HG03280 (cell line): Measurements from ENCODE around the gene SRSF5.
"Not testable (repeated sequence)": the region's sequence is repeated elsewhere in the genome, so short reads cannot be mapped to it uniquely, and the experiment has no call there.

Source experiments
- ATAC-seq: cut with Tn5 transposase; IDR thresholded peaks from one replicate; pipeline ENCODE4 v1.9.1; 2021; ENCODE audit warnings: mild to moderate bottlenecking, moderate library complexity; ENCODE audit not compliant: unreplicated experiment

SRSF5 gene

DNA sequence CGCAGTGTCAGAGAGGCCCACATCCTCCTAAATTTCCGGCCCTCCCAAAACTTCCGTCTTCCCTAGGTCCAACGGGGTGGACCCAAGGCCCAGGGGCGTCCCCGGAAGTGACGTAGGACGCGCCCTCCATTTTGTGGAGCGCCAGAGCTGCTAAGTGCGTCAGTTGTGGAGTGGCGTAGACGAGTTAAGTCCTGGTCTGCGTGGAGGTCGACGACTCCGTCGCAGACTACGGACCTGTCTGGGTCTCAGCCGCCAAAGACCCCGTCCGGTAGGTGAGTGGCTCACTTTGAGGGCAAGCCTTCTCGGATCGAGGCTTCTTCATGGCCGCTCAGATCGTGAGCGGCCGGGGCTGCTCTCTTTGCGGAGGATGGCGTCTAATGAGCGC lies at the start of gene SRSF5:
TSS of gene SRSF5 (plus strand) at position 159 of the 385 bp plus-strand sequence. CDS start 1,015 bp downstream, outside the sequence.
- peak; percentile 73 for ATAC-seq

GRCh38 chr14:69718614-69719013 lies 48.3 kb upstream of the SRSF5 start:
- not testable (repeated sequence) for ATAC-seq

GRCh38 chr14:69719501-69719951 lies 47.4 kb upstream of the SRSF5 start:
- ATAC-seq: no peak

DNA sequence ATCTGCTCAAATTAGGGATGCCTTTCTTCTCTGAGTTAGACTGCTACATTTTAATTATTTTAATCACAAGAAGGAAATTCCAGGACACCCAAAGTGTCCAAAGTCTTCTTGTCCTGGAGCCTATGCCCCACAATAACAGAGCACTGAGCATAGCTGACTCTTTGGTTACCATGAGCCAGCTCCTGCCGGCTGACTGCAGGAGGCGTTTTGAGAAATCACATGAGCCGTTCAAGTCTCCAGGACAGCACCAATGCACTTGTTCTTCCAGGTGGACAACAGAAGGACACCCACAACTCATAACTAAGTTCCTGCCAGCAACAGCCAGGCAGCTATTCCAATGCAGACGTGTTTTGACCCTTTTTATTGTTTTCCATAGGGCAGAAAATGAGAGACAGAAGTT lies 46.0 kb upstream of the SRSF5 start:
- ATAC-seq: no peak

DNA sequence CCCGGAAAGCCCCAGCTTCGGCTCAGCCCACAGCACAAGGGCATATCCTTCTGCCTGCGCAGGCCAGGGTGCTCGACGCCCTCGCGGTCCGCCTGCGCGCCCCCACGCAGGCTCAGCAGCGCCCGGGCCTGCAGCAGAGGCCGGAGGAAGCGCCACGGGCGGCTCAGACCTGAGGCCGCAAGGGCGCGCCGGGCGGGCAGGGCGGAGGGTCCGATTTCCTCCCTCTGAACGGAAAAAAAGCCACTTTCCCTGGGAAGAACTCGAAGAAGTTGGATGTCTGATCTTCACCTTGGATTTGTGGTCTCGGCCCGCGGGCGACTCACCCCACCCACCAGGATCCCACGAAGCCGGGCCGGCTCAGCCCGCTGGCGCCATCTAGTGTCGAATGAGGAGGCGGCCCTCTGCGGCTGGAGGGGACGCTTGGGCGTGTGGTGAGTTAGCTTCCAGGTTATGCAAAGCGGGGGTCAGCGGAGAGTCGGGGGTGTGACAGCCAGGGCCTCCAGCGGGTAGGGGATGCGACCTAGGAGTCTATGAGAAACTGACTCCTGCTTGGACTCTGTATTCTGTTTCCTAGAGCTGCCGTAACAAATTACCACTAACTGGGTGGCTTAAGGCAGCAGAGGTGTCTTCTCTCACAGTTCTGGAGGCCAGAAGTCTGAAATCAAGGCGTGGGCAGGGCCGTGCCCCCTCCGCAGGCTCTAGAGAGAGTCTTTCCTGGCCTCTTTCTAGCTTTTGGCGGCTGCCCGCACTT lies 40.0 kb upstream of the SRSF5 start:
- ATAC-seq: peak; percentile 84

- ATAC-seq: no peak
Observed at GRCh38 chr14:69727860-69728259, 39.1 kb upstream of the SRSF5 start.

DNA sequence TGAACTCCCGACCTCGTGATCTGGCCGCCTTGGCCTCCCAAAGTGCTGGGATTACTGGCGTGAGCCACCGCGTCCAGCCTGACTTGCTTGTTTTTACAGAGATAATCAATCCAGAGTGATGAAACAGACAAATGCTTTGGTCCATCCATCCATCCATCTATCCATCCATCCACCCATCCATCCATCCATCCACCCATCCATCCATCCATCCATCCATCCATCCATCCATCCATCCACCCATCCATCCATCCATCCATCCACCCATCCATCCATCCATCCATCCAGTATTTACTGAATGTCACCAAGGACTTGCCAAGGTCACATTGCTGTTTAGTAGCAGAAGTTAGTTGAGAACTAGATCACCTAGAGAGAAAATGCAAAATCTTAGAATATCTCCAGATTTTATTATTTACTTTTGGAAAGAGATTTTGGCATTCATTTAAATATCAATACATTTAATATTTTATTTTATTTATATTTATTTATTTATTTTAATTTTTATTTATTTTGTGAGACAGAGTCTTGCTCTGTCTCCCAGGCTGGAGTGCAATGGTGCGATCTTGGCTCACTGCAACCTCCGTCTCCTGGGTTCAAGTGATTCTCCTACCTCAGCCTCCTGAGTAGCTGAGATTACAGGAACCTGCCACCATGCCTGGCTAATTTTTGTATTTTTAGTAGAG lies 34.9 kb upstream of the SRSF5 start:
- ATAC-seq: not testable (repeated sequence)

DNA sequence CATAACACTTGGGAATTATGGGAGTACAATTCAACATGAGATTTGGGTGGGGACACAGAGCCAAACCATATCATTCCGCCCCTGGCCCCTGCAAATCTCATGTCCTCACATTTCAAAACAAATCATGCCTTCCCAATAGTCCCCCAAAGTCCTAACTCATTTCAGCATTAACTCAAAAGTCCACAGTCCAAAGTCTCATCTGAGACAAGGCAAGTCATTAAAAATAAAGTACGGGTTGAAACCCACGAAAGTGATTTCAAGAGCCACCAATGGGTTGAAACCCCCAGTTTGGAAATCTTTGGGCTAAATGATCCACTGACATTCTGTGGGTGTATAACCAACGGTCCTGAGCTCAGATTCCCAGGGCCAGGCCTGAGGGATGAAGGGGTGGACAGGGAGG lies 30.5 kb upstream of the SRSF5 start:
- ATAC-seq: not testable (repeated sequence)

GRCh38 chr14:69741055-69741454 lies 25.9 kb upstream of the SRSF5 start:
- no peak for ATAC-seq

GRCh38 chr14:69749956-69750355 lies 17.0 kb upstream of the SRSF5 start:
- ATAC-seq: no peak

- no peak for ATAC-seq
Observed at GRCh38 chr14:69750495-69750894, 16.4 kb upstream of the SRSF5 start.

DNA sequence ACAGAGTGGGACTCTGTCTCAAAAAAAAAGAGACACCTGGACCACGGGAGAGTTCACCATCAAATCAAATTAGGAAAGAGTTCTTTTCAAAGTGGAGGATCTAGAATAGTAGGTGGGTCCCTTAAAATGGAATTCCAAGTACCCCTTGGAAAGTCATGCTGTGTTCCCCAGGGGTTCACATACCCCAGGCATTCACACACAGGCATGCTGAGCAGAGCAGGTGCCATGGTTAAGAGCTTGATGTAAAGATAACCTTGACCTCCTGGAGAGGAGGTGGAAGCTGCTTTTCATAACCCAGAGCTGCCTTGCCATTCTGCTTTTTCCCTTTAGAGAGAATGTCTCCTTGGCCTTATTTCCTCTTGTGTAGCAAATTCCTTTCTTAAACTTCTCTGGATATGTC lies 14.2 kb upstream of the SRSF5 start:
- ATAC-seq: no peak

- ATAC-seq: no peak
Observed at GRCh38 chr14:69753860-69754259, 13.1 kb upstream of the SRSF5 start.

GRCh38 chr14:69754487-69754886 lies 12.5 kb upstream of the SRSF5 start:
- ATAC-seq: no peak

DNA sequence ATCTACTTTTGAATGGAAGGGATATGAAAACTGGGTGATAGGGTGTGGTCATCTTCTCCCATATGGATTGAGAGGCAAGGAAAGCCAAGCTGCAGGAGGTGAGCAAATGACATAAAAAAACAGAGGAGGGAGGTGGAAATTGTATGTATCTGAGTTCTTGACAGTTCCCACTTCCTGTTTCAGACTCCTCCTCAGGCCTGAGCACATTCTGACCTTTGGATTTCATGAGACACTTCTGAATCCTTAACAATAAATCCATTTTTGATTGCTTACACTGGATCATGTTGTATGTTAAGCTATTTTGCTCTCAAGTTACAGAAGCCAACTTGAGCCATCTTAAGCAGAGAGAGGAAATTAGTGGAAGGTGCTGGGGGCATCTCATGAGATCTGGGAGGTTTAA lies 11.6 kb upstream of the SRSF5 start:
- ATAC-seq: no peak

GRCh38 chr14:69755784-69756183 lies 11.2 kb upstream of the SRSF5 start:
- no peak for ATAC-seq

DNA sequence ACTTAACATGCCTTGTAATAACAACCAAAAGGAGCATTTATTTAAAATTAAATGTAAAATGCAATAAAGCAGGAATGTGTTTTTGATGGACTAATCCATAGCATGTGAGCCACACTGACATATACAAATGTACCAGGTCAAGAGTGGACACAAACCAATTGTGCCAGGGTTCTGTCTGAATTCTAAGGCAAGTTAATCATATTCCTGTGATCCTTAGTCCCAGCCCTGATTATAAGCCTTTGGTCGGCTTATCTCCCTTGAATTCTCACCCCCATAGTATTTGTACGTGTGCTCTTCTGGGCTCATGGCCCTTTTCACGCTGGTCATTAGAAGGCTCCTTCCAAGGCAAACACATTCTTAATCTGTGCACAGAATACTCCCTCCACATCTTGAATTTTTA lies 10.6 kb upstream of the SRSF5 start:
- ATAC-seq: no peak

GRCh38 chr14:69760810-69761209 lies 6.1 kb upstream of the SRSF5 start:
- ATAC-seq: no peak

DNA sequence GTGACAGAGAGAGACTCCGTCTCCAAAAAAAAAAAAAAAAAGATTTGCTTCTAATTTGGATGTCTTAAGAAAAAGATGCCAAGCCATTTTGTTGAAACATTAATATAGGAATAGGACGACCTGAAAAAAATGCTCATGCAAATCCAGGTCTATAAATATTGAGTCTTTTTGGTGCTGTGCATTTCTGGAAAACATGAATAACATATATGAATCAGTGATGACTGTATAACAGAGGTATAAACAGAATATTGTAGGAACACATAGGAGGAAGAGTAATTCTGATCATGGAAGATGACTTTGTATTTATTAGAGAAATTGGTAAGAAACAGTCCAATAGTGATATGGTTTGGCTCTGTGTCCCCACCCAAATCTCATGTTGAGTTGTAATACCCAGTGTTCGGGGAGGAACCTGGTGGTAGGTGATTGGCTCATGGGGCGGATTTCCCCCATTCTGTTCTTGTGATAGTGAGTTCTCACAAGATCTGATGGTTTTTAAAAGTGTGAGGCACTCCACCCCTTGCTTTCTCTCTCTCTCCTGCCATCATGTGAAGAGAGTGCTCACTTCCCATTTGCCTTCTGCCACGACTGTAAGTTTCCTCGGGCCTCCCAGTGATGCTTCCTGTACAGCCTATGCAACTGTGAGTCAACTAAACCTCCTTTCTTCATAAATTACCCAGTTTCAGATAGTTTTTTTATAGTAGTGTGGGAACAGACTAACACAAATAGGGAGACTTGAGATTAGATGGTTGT lies 3.0 kb upstream of the SRSF5 start:
- ATAC-seq: no peak

DNA sequence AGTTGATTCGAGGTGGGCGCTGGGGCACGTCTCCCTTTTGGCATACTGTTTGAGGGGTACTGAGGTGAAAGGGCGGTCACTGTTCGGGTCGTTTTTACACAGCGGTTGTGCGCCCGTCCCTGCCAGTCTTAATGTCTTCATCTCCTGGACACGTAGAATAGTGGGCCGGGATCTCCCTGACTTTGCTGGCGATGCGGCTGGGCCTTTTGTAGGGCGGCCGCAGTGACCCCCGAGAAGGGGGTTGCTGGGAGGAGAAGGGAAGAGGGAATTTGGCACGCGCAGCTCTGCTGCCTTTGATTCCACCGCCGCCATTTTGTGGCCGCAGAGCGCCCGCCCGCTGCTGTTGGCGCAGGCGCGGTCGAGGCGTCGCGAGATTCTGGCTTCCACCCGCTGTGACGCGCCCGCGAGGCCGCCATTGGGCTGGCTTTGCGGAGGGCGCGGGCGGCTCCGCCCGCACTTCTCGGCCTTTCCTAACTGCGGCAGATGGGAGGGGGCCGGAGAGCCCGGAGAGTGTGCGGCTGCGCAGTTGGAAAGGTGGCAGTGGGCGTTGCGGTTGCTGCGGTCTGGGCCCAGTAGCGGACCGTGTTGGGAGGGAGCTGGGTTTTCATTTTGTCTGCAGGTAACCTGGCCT lies 542 bp downstream of the SRSF5 start:
- peak; percentile 72 for ATAC-seq

- no peak for ATAC-seq
Observed at GRCh38 chr14:69768873-69769272, 1.9 kb downstream of the SRSF5 start.
